Loucy (cell line): ENCODE results near the gene XG.

Experiments used
- H2AFZ ChIP-seq: fragments of 200-600 bp; sonication (generic); 2 replicates; pipeline ENCODE4 v1.6.0; 2016; ENCODE audit warnings: antibody characterized with exemption, mild to moderate bottlenecking, low read length, moderate library complexity
- H3F3A ChIP-seq: fragments of 200-600 bp; 2 replicates; pipeline ENCODE4 v1.6.0; 2016; ENCODE audit warnings: antibody characterized with exemption, low read depth, mild to moderate bottlenecking
- H3K27me3 ChIP-seq: fragments of 200-600 bp; sonication (generic); 2 replicates; pipeline ENCODE4 v1.6.1; 2014; ENCODE audit warnings: low read length, mild to moderate bottlenecking; ENCODE audit not compliant: insufficient read depth, poor library complexity, severe bottlenecking
- H3K36me3 ChIP-seq: fragments of 200-600 bp; sonication (generic); 2 replicates; pipeline ENCODE4 v1.6.1; 2016; ENCODE audit warnings: low read length; ENCODE audit not compliant: insufficient read depth
- H3K4me1 ChIP-seq: fragments of 200-600 bp; sonication (generic); 2 replicates; pipeline ENCODE4 v1.5.1; 2014; ENCODE audit warnings: low read length, mild to moderate bottlenecking; ENCODE audit not compliant: insufficient read depth, poor library complexity, severe bottlenecking
- H3K4me2 ChIP-seq: fragments of 200-600 bp; sonication (generic); 2 replicates; pipeline ENCODE4 v1.6.0; 2014; ENCODE audit warnings: antibody characterized with exemption, low read length, low read depth, mild to moderate bottlenecking; ENCODE audit not compliant: poor library complexity, severe bottlenecking
- H3K4me3 ChIP-seq: fragments of 200-600 bp; sonication (generic); 2 replicates; pipeline ENCODE4 v1.5.1; 2014; ENCODE audit warnings: low read length, mild to moderate bottlenecking, mixed read lengths; ENCODE audit not compliant: poor library complexity, severe bottlenecking
- H3K79me2 ChIP-seq: fragments of 200-600 bp; sonication (generic); 2 replicates; pipeline ENCODE4 v1.6.1; 2014; ENCODE audit warnings: low read length; ENCODE audit not compliant: insufficient read depth
- H3K9ac ChIP-seq: fragments of 200-600 bp; sonication (generic); 2 replicates; pipeline ENCODE4 v1.6.0; 2014; ENCODE audit warnings: mild to moderate bottlenecking, low read depth, low read length, moderate library complexity; ENCODE audit not compliant: poor library complexity, severe bottlenecking
- H3K9me2 ChIP-seq: fragments of 200-600 bp; sonication (generic); replicated peaks from 2 replicates; pipeline ENCODE4 v1.6.1; 2016; ENCODE audit warnings: low read depth, low read length, mixed read lengths
- H3K9me3 ChIP-seq: fragments of 200-600 bp; sonication (generic); 2 replicates; pipeline ENCODE4 v1.6.1; 2014; ENCODE audit warnings: mild to moderate bottlenecking, antibody characterized with exemption, low read length, low read depth; ENCODE audit not compliant: insufficient read depth
- H4K20me1 ChIP-seq: fragments of 200-600 bp; sonication (generic); 2 replicates; pipeline ENCODE4 v1.6.0; 2014; ENCODE audit warnings: antibody characterized with exemption, low read length, mild to moderate bottlenecking; ENCODE audit not compliant: insufficient read depth, poor library complexity, severe bottlenecking
- CTCF ChIP-seq: fragments of 200-600 bp; sonication (generic); conservative IDR thresholded peaks from 2 replicates; pipeline ENCODE4 v1.5.1; 2014; ENCODE audit warnings: mild to moderate bottlenecking, antibody characterized with exemption, low read length
- EZH2phosphoT487 ChIP-seq: fragments of 200-600 bp; IDR thresholded peaks from 2 replicates; pipeline ENCODE4 v1.6.1; 2018; ENCODE audit warnings: antibody characterized with exemption, mild to moderate bottlenecking, moderate library complexity, borderline replicate concordance

XG gene

DNA sequence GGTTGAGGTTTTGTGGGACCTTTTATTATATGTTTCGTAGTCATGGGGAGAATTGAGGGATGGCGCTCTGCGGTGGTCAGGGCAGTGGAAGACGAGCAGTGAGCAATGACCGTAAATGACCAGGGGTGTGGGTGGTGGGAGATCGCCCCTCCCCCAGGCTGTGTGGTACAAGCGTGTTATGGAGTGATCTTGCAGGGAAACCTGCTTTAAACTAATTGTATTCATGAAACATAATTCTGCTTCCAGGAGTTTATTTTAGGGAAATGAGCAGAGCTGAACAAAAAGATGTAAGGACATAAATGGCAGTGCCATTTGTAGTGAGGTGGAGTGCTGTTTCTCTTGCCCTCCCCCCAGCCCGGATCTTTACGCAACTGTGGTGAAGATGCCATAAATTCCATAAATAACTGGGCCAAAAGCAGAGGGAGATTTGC lies 97.0 kb downstream of the XG start:
- no peak overlapping the region for H3K4me2 ChIP-seq
- no peaks in the 10 kb centered on the region for H3K9me2 ChIP-seq
- no peak overlapping the region for H3K9ac ChIP-seq
- H3K79me2 ChIP-seq, result no peaks in the 10 kb centered on the region
- no peaks in the 10 kb centered on the region for H3F3A ChIP-seq
- H3K9me3 ChIP-seq, result no peaks in the 10 kb centered on the region
- no peak overlapping the region for H2AFZ ChIP-seq
- TF ChIP-seq EZH2phosphoT487, result no peak
- no peak for TF ChIP-seq CTCF
- H3K27me3 ChIP-seq, result no peaks in the 10 kb centered on the region
- no peaks in the 10 kb centered on the region for H4K20me1 ChIP-seq
- no peaks in the 10 kb centered on the region for H3K36me3 ChIP-seq
- H3K4me3 ChIP-seq, result no peak overlapping the region
- H3K4me1 ChIP-seq, result no peaks in the 10 kb centered on the region

DNA sequence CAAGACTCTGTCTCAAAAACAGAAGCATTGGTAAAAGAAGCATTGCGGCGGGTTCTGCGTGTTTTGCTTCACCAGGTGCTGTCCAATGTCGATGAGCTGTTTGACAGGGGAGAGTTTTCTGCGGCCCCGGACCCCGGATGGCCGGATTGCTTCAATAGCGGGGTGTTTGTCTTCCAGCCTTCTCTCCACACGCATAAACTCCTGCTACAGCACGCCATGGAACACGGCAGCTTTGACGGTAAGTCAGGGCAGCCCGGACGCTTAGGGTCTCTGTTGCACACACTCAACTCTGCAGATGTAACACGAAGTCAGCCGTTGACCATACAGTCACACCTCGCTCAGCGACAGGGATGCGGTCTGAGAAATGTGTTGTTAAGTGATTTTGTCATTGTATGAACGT lies 103.1 kb downstream of the XG start:
- Histone ChIP-seq H3F3A (no peaks in the 10 kb centered on the region), H3K4me1 (no peaks in the 10 kb centered on the region), H3K9me3 (no peaks in the 10 kb centered on the region), H3K4me3 (no peak overlapping the region), H4K20me1 (no peaks in the 10 kb centered on the region), H3K36me3 (no peaks in the 10 kb centered on the region), H3K9ac (no peak overlapping the region), H2AFZ (no peak overlapping the region), H3K79me2 (no peaks in the 10 kb centered on the region), H3K27me3 (no peaks in the 10 kb centered on the region), H3K9me2 (no peaks in the 10 kb centered on the region), H3K4me2 (no peak overlapping the region)
- no peak for TF ChIP-seq EZH2phosphoT487
- no peak for TF ChIP-seq CTCF

DNA sequence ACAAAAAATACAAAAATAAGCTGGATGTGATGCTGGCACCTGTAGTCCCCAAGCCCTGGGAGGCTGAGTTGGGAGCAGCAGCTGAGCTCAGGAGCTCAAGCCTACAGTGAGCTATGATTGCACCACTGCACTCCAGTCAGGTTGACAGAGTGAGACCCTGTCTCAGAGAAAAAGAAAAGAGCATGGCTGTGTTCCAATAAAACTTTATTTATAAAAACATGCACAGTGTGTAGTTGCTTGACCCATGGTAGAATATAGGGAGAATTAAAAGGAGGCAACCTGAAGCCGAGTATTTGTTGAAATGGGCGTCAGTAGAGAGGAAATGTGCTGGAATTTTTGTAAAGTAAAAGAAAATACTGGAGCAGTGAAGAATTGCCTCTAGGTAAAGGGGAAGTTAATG lies 103.9 kb downstream of the XG start:
- TF ChIP-seq EZH2phosphoT487 (no peak), CTCF (no peak)
- Histone ChIP-seq H3K4me1 (no peaks in the 10 kb centered on the region), H3K9me3 (no peaks in the 10 kb centered on the region), H4K20me1 (no peaks in the 10 kb centered on the region), H3K4me2 (no peak overlapping the region), H3K36me3 (no peaks in the 10 kb centered on the region), H2AFZ (no peak overlapping the region), H3F3A (no peaks in the 10 kb centered on the region), H3K9ac (no peak overlapping the region), H3K4me3 (no peak overlapping the region), H3K79me2 (no peaks in the 10 kb centered on the region), H3K27me3 (no peaks in the 10 kb centered on the region), H3K9me2 (no peaks in the 10 kb centered on the region)
